Measurements from ENCODE around the gene PPARA. TPM values are rescaled to one million over a fixed set of nuclear protein-coding genes. Genes with fewer than 3 reads are reported as not detected.

PPARA gene
- total RNA-seq (2014; rRNA removed; shearing (Covaris generic)) = 3.9 and 8.2 TPM in 2 replicates

DNA sequence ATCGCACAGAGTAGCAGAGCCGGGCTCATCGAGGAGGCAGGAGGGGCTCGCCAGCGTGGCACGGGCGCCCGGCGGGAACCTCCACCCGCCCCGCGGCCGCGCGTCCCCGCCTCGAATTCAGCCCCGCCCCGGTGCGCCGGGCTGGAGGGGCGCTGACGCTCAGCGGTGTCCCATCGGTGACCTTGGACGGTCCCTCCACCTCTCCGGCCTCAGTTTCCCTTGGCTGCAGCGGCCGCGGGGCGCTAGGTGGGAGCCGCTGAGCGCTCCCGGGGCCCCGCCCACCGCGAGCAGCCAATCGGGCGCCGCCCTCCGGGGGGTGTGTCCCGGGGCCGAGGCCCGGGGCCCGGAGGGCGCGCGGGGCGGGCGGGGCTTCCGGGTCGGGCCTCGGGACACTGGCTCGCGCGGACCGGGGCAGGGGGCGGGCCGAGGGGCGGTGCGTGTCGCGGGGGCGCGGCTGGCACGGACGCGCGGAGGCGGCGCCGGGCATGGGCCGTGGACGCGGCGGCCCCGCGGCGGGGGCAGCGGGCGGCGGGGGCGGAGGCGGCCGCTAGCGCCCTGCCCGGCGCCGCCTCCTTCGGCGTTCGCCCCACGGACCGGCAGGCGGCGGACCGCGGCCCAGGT lies at the start of gene PPARA:
TSS of gene PPARA (plus strand) at position 493 of the 621 bp plus-strand sequence. CDS start 47,858 bp downstream, outside the sequence.

DNA sequence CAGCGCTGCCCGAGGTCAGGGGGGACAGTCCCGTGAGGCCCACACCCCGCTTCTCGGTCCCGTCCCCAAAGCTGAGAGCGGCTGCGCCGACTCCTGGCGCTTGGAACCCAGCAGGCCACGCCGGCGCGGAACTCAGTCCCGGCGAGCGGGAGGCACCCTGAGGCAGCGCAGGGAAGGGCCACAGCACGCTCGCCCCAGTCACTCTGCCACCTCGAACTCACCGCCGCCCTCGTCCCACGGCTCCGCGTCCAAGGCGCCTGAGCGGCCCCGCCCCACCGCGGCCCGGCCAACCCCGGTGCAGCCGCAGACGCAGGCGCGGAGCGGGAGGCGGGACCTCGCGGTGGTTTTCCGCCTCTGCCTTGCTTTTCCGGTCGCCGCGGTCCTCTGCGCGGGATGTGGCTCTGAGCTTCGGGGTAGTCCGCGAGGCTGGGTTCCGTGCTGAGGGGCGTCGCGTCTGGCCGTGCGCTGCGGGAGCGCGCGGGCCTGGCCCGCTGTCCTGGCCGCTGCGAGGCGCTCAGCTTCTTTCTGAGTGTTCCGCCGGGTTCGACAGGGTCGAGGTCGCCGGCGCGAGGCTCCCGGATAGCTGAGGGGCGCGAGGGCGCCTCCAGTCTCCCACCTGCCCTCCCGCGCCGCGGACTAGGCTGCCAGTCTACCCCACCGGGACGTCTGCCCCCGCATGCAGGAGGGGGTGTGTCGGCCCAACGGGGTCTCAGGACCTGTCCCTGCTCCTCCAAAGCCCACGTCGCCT lies 99.9 kb downstream of the PPARA start, which contains the start of gene CDPF1:
TSS of gene CDPF1 (minus strand) at position 259 of the 748 bp plus-strand sequence. CDS start 2,009 bp downstream, outside the sequence.

DNA sequence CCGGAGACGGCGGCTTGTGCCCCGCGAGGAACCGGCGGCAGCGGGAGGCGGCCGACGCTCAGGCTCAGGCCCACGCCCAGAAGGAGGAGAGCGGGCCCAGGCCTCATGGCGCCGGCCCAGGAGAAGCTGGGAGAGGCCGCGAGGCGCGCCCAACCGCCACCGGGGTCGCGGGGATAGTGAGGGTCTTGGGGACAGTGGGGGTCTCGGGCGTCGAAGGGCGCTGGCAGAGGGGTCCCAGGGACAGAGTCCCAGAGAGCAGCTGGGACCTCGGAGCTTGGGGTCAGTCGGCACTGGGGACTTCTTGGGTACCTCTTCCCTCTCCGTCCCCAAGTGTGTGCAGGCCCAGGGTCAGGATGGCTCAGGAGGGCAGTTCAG lies 112.9 kb downstream of the PPARA start, which contains the start of gene PKDREJ:
TSS of gene PKDREJ (minus strand) at position 128 of the 375 bp plus-strand sequence. CDS start at position 107, 21 bp downstream.

DNA sequence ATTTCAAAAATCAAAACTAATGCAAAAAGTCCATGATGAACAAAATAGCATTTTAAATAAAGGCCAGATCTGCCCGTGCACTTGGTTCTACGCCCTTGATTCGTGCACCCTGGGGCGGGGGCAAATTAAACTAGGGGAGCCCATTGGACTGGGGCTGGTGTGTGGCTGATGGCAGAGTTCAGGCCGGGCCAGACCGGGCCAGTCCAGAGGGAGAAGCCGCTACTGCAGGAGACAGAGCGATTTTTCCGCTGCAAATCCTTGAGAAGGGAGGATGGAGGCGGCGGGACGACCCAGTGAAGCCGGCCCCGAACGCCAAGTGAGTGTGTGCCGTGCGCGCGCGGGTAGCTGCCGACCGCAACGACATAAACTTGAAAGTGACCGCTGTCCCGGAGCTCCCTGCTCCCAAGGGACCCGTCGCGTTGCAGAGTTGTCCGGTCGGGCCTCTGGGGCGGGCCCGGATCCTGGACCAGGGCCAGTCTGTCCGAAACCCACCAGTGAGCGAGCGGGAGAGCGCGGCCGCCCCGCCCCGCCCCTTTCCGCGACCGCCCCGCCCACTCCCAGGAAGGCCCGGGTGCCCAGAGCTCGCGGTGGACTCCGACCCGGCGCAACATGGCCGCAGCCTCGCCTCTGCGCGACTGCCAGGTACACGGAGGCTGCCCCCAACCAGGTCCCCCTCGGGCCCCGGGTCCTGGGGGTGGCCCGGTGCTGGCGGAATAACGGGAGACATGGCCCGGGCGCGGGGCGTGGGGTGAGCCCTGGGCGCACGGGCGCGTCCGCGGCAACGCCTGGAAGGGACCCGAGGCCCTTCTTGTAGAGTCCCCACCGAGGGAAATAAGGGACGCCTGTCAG lies 117.3 kb downstream of the PPARA start, which contains the start of gene TTC38:
TSS of gene TTC38 (plus strand) at position 578 of the 849 bp plus-strand sequence. CDS start at position 610, 32 bp downstream.

Other genes starting within 250 kb of the PPARA start
- 0.53 TPM in 1 of 2 replicates, not detected in the other for gene WNT7B, start 173.4 kb upstream of the PPARA start, total RNA-seq (2014; rRNA removed; shearing (Covaris generic))
- 11.5 and 22.9 TPM in 2 replicates for gene CDPF1, start 99.8 kb downstream of the PPARA start, total RNA-seq (2014; rRNA removed; shearing (Covaris generic))
- gene PKDREJ, start 112.8 kb downstream of the PPARA start, total RNA-seq (2014; rRNA removed; shearing (Covaris generic)) = not detected in 2 replicates
- 13.3 and 18.0 TPM in 2 replicates for gene TTC38, start 117.5 kb downstream of the PPARA start, total RNA-seq (2014; rRNA removed; shearing (Covaris generic))
- 20.5 and 20.7 TPM in 2 replicates for gene GTSE1, start 146.3 kb downstream of the PPARA start, total RNA-seq (2014; rRNA removed; shearing (Covaris generic))
- 39.4 and 41.7 TPM in 2 replicates for gene TRMU, start 185.2 kb downstream of the PPARA start, total RNA-seq (2014; rRNA removed; shearing (Covaris generic))

Measured in A375 (cell line).